GM18868 (cell line): ENCODE results near the gene CAMTA1.

Experiments used
- ATAC-seq: cut with Tn5 transposase; IDR thresholded peaks from one replicate; pipeline ENCODE4 v1.9.1; 2021; ENCODE audit warnings: mild to moderate bottlenecking, moderate library complexity; ENCODE audit not compliant: unreplicated experiment

The CAMTA1 gene

GRCh38 chr1:7346070-7346596 is 560.9 kb downstream of the CAMTA1 start:
- no peak for ATAC-seq

GRCh38 chr1:7346600-7347570 is 561.6 kb downstream of the CAMTA1 start:
- ATAC-seq, result no peak

GRCh38 chr1:7348073-7348472 is 562.8 kb downstream of the CAMTA1 start:
- ATAC-seq, result no peak

GRCh38 chr1:7348580-7348979 is 563.3 kb downstream of the CAMTA1 start:
- ATAC-seq, result no peak

- ATAC-seq, result no peak
These were observed 565.5 kb downstream of the CAMTA1 start for GRCh38 chr1:7350804-7351203.

GRCh38 chr1:7351649-7352048 is 566.4 kb downstream of the CAMTA1 start:
- no peak for ATAC-seq

- no peak for ATAC-seq
These were observed 567.1 kb downstream of the CAMTA1 start for GRCh38 chr1:7352364-7352763.

- no peak for ATAC-seq
These were observed 567.7 kb downstream of the CAMTA1 start for GRCh38 chr1:7352974-7353373.

- no peak for ATAC-seq
These were observed 570.4 kb downstream of the CAMTA1 start for GRCh38 chr1:7355646-7356045.

- ATAC-seq, result no peak
These were observed 570.8 kb downstream of the CAMTA1 start for GRCh38 chr1:7356079-7356478.

GRCh38 chr1:7358425-7358824 is 573.2 kb downstream of the CAMTA1 start:
- no peak for ATAC-seq

GRCh38 chr1:7360526-7360925 is 575.3 kb downstream of the CAMTA1 start:
- ATAC-seq, result no peak

GRCh38 chr1:7362947-7363346 is 577.7 kb downstream of the CAMTA1 start:
- no peak for ATAC-seq

GRCh38 chr1:7363450-7363849 is 578.2 kb downstream of the CAMTA1 start:
- ATAC-seq, result no peak

- no peak for ATAC-seq
These were observed 580.5 kb downstream of the CAMTA1 start for GRCh38 chr1:7365706-7366105.

- no peak for ATAC-seq
These were observed 581.2 kb downstream of the CAMTA1 start for GRCh38 chr1:7366286-7366954.

GRCh38 chr1:7366955-7367665 is 581.9 kb downstream of the CAMTA1 start:
- no peak for ATAC-seq

GRCh38 chr1:7369866-7370265 is 584.6 kb downstream of the CAMTA1 start:
- ATAC-seq, result no peak

- no peak for ATAC-seq
These were observed 586.7 kb downstream of the CAMTA1 start for GRCh38 chr1:7371926-7372325.

- ATAC-seq, result no peak
These were observed 587.3 kb downstream of the CAMTA1 start for GRCh38 chr1:7372477-7373120.

- ATAC-seq, result no peak
These were observed 588.0 kb downstream of the CAMTA1 start for GRCh38 chr1:7373251-7373650.
